Fibroblast of pulmonary artery (primary cell): ENCODE measurements around the gene S100P.

Experiments
- DNase-seq: peaks from one replicate; pipeline ENCODE4 v3.0.0-alpha.2; 2010; ENCODE audit warnings: low read depth
- H3K4me3 ChIP-seq: replicated peaks from 2 replicates; pipeline ENCODE4 v1.5.1; 2011; ENCODE audit warnings: low read depth, mild to moderate bottlenecking, control low read depth, low read length, moderate library complexity
- TF ChIP-seq, protein P1 (sequence below): IDR thresholded peaks from 2 replicates; pipeline ENCODE4 v1.5.1; 2011; ENCODE audit warnings: mild to moderate bottlenecking, control low read depth, low read length, inconsistent platforms; ENCODE audit errors: missing control alignments

Gene S100P

DNA sequence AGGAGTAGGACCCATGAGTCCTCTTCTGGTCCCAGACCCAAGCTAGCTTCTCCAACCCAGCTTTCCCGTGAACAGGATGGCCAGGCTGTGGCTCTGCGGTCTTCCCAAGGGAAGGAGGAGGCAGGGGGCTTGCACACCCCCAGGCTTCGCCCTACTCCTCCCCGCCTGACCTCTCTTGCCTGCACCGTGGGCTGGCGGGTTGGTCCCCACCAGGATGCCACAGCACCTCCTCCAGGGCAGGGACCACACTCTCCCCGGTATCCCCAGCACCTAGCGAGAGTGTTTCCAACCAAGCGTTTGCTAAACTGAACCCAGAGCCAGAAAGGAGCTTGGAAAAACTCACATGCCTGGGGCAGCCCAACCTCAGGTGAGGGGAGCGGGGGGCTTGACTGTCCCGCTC is 9.0 kb upstream of the S100P start:
- no peak overlapping the region for H3K4me3 ChIP-seq
- DNase-seq = no peak
- TF ChIP-seq, protein P1, sequence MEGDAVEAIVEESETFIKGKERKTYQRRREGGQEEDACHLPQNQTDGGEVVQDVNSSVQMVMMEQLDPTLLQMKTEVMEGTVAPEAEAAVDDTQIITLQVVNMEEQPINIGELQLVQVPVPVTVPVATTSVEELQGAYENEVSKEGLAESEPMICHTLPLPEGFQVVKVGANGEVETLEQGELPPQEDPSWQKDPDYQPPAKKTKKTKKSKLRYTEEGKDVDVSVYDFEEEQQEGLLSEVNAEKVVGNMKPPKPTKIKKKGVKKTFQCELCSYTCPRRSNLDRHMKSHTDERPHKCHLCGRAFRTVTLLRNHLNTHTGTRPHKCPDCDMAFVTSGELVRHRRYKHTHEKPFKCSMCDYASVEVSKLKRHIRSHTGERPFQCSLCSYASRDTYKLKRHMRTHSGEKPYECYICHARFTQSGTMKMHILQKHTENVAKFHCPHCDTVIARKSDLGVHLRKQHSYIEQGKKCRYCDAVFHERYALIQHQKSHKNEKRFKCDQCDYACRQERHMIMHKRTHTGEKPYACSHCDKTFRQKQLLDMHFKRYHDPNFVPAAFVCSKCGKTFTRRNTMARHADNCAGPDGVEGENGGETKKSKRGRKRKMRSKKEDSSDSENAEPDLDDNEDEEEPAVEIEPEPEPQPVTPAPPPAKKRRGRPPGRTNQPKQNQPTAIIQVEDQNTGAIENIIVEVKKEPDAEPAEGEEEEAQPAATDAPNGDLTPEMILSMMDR = no peak

DNA sequence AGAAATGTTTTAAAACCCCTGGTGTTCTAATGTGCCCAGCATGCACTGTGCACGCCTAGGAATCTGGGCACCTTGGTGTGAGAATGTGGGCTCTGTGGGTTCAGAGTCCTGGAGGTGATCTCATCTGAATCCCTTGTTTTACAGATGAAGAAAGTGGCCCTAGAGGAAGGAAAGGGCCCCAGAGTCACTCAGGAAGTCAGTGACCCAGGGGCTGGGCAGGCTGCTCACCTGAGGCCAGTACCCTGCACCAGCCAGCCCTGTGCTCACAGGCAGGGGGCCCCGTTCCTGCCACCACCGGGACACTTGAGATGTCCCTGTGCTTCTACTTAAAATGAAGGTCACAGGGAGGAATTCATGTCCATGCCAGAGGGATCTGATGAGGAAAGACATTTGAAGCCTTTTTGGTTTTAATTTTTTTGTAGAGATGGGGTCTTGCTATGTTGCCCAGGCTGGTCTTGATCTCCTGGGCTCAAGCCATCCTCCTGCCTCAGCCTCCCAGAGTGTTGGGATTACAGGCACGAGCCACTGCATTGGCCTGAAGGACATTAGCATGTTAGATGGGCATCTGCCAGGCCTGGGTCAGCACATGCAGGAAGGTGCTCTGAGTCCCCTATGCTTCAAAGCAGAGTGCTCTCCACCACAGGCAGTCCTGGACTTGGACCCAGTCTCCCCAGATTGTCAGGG is 7.4 kb upstream of the S100P start:
- DNase-seq = no peak
- TF ChIP-seq, protein P1 = no peak
- no peak overlapping the region for H3K4me3 ChIP-seq

DNA sequence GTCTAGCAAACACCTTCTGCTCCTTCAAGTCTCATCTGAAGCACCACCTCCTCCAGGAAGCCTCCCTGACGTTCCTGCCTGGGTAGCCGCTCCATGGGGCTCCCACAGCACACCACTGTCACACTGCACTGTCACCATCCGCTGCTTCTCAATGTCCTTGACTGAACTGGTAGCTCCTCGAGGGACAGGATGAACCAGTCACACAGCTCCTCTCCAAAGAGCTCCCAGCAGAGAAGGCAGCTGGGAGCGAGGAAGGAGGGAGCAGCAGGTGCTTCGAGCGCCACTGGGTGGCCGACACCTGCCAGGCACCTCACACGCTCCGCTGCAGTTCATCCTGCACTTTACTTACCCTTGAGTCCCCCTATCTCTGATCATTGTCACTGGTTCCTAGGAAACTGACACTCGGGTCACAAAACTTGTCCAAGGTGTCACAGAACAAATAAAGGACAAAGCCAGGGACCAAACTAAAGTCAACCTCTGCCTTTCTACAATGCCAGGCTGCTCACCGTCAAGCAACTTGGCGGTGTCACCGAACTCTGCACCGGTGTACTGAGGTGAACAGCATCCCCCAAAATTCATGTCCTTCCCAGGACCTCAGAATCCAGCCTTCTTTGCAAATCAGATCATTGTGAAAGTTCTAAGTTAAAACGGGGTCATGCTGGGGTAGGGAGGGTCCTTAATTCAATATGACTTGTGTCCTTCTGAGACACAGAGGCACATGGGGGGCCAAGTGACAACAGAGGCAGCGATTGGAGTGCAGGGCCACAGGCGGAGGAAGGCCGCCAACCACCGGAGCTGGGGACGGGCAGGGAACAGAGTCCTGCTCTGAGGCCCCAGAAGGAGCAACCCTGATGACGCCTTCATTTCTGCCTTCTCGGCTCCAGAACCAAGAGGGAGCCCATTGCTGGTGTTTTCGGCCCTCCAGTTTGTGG is 5.5 kb upstream of the S100P start:
- no peak overlapping the region for H3K4me3 ChIP-seq
- TF ChIP-seq, protein P1 = no peak
- DNase-seq = no peak

DNA sequence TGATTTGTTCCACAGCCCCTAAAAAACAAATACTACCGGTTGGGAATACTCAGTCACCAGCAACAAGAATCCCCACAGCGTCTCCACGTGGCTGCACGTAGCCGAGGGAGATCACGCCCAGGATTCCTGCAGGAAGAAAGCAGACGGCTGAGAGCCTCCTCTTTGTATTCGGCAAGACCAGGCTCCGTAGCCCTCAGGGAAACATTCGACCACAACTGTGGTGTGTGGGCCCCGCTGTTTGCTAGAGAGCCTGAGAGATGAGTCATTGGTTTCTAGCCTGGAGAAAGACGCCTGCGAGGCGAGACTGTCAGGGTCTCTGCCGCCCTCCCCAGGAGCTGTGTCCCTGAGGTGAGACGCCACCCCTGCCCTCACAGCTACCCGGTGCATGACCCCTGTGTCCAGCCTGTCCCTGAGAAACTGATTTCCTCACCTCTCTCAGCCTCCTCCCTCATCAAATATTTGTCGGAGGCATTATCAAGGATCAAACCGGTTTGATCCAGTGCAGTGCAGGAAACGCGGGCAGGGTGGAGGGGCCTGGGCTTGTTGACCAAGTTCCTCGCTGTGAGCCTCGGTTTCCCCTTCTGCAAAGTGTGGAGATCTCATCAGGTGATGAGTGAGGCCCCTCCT is 4.7 kb upstream of the S100P start:
- no peak overlapping the region for H3K4me3 ChIP-seq
- peak; percentile 90 for DNase-seq
- TF ChIP-seq, protein P1 = peak; percentile 4

DNA sequence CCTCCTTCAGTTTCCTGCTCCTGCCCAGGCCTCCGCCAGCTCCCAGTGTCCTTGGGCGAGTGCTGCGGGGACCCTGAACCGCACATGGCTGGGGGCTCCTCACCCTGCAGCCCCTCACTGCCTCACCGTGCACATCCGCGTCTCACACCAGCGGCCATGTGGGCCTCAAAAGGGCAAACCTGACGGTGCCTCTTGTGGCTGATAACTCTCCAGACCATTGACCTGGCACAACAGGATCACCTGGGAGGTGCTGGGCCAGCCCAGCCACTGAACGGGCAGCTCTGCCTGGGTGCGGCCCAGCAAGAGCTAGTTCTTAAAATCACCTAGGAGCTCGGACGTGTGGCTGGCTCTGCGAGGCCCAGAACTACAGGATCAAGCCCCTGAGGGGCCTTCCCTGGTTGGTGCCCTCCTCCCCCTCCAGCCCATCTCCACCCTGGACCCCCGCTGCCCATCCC is 4.1 kb upstream of the S100P start:
- DNase-seq = no peak
- TF ChIP-seq, protein P1 = no peak
- no peak overlapping the region for H3K4me3 ChIP-seq

DNA sequence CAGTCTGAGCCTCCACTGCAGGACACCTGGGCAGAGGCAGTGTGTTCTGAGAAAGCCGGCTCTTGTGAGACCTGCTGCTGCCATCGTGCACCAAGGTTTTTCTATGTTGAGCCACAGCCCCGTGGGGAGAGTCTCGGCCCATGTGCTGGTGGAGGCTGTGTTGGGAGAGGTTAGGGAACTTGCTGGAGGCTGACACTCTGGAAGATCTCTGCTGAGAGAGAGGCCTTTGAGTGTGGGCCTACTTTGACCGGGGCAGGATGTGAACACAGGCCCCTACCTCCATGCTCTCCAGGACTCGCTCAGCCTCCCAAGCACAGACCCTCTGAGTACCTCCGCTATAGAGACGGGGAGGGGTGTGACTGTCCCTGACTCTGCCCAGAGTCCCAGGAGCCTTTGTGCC is 1.3 kb upstream of the S100P start:
- TF ChIP-seq, protein P1 = no peak
- H3K4me3 ChIP-seq = no peak overlapping the region
- DNase-seq = no peak
